GM18499 (cell line): ENCODE data around the gene PRKAG2.
"Not testable (repeated sequence)": the region's sequence is repeated elsewhere in the genome, so short reads cannot be mapped to it uniquely, and the experiment has no call there.

Experiments
- ATAC-seq: cut with Tn5 transposase; IDR thresholded peaks from one replicate; pipeline ENCODE4 v1.9.1; 2021; ENCODE audit warnings: moderate number of reproducible peaks; ENCODE audit not compliant: insufficient read depth, unreplicated experiment

The PRKAG2 gene

GRCh38 chr7:151590850-151591771 is 285.8 kb downstream of the PRKAG2 start:
- no peak for ATAC-seq

GRCh38 chr7:151590071-151590849 is 286.7 kb downstream of the PRKAG2 start:
- ATAC-seq, result no peak

- no peak for ATAC-seq
Measured at GRCh38 chr7:151588982-151589381, 287.9 kb downstream of the PRKAG2 start.

- ATAC-seq, result no peak
Measured at GRCh38 chr7:151586531-151587260, 290.2 kb downstream of the PRKAG2 start.

GRCh38 chr7:151585744-151586393 is 291.0 kb downstream of the PRKAG2 start:
- no peak for ATAC-seq

GRCh38 chr7:151581741-151582140 is 295.2 kb downstream of the PRKAG2 start:
- ATAC-seq, result no peak

- no peak for ATAC-seq
Measured at GRCh38 chr7:151579644-151580043, 297.3 kb downstream of the PRKAG2 start.

GRCh38 chr7:151575410-151575809 is 301.5 kb downstream of the PRKAG2 start:
- ATAC-seq, result no peak

- not testable (repeated sequence) for ATAC-seq
Measured at GRCh38 chr7:151573046-151573445, 303.9 kb downstream of the PRKAG2 start.

GRCh38 chr7:151572136-151572535 is 304.8 kb downstream of the PRKAG2 start:
- ATAC-seq, result no peak

- ATAC-seq, result no peak
Measured at GRCh38 chr7:151571471-151571870, 305.4 kb downstream of the PRKAG2 start.

- ATAC-seq, result no peak
Measured at GRCh38 chr7:151570366-151570915, 306.5 kb downstream of the PRKAG2 start.

GRCh38 chr7:151568956-151569940 is 307.7 kb downstream of the PRKAG2 start:
- ATAC-seq, result no peak

GRCh38 chr7:151566897-151567320 is 310.0 kb downstream of the PRKAG2 start:
- no peak for ATAC-seq

- no peak for ATAC-seq
Measured at GRCh38 chr7:151565541-151565940, 311.4 kb downstream of the PRKAG2 start.

- no peak for ATAC-seq
Measured at GRCh38 chr7:151560243-151560642, 316.7 kb downstream of the PRKAG2 start.

GRCh38 chr7:151559557-151560183 is 317.2 kb downstream of the PRKAG2 start:
- ATAC-seq, result no peak

- ATAC-seq, result no peak
Measured at GRCh38 chr7:151558575-151558974, 318.3 kb downstream of the PRKAG2 start.
